HG03460 (cell line): ENCODE measurements around the gene RAB27B.
"Not testable (repeated sequence)": the region's sequence is repeated elsewhere in the genome, so short reads cannot be mapped to it uniquely, and the experiment has no call there.

Experiments
- ATAC-seq: cut with Tn5 transposase; IDR thresholded peaks from one replicate; pipeline ENCODE4 v1.9.1; 2021; ENCODE audit not compliant: unreplicated experiment

The RAB27B gene

DNA sequence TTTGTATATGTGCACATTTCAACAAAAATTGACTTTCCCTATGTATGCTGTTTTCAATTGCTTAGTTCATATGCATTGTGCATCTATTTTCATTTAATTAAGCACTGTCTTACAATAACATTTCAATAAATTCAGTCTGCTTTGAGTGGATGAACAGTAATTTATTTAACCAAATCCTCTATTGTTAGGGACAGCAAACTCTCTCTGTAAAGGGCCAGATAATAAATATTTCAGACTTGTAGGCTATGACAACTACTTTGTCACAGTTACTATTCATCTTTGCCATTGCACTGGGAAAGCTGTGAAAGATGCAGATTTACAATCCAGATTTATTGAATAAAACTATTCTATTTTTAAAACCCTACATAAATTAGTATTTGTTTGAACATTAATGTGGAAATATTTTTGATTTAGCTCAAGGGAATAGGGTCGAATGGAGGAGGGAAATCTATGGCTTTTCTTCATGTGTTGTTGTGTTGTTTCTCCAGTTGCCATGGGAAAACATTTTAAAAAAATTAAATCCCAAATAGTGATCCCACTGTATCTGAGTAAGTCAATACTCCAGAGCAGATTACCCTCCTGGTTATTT, 14.2 kb upstream of the RAB27B start:
- ATAC-seq, result no peak

DNA sequence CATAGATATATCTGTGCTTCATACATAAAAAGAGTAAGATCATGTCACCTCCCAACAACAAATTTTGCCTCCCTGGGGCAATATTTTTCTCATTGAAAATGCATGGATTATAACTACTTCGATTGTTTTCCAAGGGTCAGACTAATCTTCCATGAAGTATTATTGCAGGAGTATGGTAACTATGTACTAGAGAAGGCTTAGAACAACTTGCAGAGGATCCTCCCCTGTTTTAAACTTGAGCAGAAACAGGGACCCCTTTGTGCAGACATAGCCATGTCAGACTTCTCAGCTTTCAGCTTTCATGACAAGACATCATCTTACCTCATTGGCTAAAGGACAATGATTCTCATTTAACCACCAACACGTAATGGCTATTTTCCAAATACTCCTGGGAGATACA, 13.2 kb upstream of the RAB27B start:
- no peak for ATAC-seq

DNA sequence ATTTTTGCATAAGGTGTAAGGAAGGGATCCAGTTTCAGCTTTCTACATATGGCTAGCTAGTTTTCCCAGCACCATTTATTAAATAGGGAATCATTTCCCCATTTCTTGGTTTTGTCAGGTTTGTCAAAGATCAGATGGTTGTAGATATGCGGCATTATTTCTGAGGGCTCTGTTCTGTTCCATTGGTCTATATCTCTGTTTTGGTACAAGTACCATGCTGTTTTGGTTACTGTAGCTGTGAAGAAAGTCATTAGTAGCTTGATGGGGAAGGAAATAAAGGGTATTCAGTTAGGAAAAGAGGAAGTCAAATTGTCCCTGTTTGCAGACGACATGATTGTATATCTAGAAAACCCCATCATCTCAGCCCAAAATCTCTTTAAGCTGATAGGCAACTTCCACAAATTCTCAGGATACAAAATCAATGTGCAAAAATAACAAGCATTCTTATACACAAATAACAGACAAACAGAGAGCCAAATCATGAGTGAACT, 7.4 kb upstream of the RAB27B start:
- ATAC-seq, result not testable (repeated sequence)

GRCh38 chr18:54822872-54823845, 5.1 kb upstream of the RAB27B start:
- ATAC-seq, result no peak

DNA sequence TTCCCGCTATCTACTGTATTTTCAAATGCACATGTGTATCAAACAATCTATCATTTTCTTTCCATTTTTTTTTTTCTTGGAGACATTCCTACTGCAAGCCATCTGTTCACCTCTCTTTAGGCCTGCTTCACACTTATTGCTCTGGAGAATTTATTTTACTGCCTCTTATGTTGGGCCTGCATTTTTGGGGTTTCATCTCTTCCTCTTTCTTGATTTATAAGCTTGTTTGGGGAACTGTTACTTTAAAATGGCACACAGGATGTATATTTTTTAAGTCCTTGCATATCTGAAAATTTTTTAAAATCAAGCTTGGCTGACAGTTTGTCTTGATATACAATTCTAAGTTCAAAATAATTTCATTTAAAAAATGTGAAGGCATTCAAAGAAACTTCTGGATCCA, 3.5 kb upstream of the RAB27B start:
- ATAC-seq, result no peak

DNA sequence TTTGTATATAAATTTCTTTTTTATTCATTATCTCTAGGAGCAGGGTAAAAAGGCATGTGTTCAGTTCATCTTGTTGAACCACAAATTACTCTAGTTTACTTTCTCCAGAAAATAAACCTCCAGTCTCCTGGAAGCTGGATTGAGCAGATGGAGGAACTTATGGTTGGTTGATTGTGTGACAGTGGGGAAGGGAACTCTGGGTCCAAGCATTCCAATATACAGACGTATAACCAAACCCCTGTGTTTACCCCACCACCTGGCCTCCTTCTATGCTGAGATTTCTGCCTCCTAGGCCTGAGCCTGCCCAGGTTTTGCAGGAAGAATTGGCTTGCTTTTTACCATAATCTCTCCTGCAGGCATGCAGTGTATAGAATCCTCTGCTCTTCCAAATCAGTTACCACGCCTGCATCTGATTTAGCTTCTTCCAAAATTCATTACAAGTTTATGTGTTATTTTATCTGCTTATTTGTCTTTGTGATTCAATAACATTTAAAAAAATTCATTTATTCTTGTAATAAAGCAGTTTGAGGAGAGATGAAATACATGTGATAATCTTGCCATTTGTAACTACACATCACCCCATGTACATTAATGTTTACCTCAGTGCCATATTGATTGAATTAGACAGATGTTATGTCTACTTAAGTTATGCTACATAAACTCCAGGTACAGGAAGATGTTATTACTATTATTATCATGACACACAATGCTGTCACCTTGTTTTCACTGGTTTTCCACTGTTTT, 2.5 kb upstream of the RAB27B start:
- no peak for ATAC-seq

DNA sequence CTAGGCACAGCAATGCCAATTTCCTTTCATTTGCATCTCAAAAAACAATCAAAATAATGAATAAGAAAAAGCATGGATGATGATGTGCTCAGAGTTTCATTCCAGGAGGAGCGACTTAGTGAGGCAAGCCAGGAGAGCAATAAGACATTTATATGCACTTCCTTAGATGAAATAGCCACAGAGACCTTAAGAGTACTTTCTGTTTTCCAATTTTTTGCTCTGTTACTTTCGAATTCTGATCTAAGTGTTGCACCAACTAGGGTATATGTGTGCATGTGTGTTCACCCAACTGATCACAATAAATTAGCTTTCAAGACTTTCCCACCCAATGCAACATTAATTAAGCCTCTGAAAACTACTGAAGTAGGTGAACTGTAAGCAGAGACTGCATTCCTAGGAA, 709 bp downstream of the RAB27B start:
- ATAC-seq, result no peak

DNA sequence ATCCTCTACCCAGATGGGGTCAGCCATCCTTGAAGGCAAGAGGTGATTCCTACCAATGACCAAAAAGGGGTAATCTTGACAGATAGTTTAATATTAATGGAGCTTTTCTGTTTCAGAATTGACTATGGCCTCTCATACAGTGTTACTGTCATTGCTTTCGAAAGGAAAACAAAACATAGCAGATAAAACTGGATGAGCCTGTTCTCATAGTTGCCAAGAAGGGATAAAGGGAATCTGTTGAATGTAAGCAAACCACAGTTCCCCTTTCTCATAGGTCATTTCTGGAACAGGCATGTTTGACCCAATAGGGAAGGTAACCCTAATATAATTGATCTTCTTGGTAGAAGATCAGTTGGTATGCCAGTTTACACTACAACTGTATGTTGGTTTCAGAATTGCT, 1.6 kb downstream of the RAB27B start:
- no peak for ATAC-seq

GRCh38 chr18:54830260-54830659, 2.0 kb downstream of the RAB27B start:
- ATAC-seq, result no peak

DNA sequence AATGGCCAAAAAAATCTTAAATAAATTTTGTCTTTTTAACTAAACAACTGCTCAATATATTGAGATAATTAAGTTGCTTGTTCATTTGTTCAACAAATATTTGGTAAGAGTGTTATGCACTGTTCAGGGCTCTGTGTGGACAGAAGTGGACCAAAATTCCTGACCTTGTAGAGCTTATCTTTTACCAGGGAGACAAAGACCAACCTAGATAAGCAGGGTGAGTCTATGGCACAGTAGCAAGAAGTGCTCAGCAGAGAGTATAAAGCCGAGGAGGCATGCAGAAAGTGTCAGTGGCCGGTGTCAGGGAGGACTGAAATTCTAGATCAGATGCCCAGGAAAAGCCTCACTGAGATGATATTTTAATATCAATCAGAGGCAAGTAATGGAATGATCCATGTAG, 2.6 kb downstream of the RAB27B start:
- no peak for ATAC-seq

- ATAC-seq, result no peak
These were observed 7.7 kb downstream of the RAB27B start for GRCh38 chr18:54835944-54836343.

- no peak for ATAC-seq
These were observed 15.0 kb downstream of the RAB27B start for GRCh38 chr18:54843314-54843713.

DNA sequence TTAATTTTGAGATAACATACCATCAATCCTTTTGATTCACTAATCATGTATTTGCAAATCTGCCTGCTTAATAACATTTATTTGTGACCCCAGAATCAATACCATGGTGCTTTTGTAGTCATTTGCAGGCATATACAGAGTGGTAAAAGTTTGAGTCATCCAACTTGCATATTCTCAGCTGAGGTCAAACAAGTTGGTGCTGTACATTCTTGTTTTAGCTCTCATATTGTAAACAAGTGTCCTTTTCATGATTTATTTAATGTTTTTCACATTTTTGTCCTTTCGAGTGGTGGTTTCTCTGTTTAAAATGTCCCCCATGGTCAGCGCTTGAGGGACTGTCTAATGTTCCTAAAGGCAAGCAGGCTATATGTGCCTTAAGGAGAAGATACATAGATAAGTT, 17.5 kb downstream of the RAB27B start:
- ATAC-seq, result no peak

GRCh38 chr18:54848121-54848520, 19.8 kb downstream of the RAB27B start:
- ATAC-seq, result no peak

DNA sequence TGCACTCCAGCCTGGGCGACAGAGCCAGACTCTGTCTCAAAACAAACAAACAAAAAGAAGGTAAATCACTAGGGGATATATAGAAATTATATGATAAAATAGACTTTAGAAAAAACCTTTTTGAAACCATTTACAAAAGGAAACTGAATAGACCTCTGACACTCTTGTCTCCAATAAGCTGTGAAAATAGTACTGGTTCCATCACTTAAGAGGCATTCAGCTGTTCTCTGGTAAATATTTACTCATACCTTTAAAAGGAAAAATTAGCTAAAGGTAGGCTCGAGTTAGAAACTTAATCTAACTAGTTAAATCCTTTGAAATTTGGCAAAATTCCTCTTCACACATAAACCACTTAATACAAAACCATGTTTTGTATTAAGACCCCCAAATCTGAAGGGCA, 21.4 kb downstream of the RAB27B start:
- ATAC-seq, result no peak

DNA sequence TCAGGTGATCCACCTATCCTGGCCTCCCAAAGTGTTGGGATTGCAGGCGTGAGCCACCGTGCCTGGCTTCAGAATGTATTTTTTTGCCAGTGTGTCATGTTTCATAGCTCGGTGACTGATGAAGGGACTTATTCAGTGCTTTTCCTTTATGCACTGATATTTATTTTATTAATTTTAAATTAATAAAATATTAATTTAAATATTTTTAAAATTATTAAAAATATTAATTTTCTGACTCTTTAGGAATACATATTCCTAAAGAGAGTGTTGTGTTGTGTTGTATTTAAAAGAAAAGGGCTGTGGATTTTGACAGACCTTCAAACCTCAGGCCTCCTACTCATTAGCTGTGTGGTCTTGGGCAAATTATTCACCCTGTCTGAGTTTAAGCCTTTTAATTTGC, 22.3 kb downstream of the RAB27B start:
- no peak for ATAC-seq

DNA sequence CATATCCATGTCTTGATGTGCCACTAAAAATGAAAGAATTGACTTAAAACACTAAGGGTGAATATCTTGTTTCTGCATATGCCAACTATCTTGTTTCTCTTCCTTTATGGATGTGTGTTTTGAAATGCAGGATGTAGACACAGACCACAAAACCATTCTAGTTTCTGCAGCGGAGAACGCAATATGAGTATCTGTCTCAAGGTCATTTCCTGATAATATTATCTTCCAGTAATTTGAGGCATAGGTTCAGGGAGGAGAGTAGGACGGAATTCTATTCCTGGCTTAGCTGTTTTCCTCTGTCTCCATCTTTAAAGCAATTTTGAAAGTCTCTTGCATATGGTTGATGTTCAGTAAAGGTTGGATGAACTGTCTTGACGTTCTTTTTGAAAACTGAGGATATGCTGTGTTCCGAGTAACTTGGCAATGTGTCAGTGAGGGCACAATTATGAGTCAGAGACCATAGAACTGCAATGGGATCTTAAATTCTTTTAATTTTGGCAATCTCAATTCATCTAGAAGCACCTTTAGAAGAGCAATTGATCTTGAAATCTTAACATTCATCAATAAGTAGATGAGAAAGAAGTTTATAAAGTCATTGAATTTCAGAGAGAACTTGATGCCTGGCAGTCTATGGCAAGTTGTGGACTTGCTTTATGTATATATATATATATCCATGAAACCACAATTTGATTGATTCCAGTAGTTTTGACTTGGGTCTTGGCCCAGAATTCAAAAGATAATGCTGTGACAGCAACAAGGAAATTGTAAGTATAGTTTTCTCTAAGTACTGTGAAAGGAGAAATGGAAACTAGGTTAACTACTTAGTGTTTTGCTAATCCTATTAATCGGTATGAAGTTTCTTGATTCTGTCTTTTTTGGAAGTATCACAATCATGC, 24.8 kb downstream of the RAB27B start:
- no peak for ATAC-seq

DNA sequence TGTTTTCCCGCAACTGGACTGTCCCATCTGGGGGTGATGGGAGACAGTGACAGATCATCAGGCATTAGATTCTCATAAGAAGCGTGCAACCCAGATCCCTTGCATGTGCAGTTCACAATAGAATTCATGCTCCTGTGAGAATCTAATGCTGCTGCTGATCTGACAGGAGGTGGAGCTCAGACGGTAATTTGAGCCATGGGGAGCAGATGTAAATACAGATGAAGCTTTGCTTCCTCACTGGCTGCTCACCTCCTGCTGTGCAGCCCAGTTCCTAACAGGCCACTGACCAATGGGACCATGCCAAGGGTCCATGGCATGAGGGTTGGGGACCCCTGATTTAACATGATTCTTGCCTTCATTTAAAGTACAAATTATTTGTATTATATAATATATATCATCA, 26.8 kb downstream of the RAB27B start:
- not testable (repeated sequence) for ATAC-seq

- no peak for ATAC-seq
These were observed 27.9 kb downstream of the RAB27B start for GRCh38 chr18:54856105-54856646.

DNA sequence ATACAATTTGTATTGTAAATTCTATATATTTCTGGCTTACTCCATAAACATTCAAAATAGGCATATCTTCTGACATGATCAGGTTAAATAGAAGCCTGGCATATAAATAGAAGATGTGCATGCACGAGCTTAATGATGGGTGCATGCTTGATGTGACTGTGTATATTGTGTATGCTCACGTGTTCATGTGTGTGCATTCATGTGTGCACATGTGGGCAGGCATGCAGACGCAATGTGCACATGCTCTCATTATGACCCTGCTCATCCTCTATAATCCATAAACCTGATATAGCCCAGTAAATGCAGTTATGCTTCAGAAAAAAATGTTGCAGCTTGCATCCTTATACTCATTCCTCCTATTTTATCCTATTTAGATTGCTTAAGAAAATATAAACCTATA, 29.2 kb downstream of the RAB27B start:
- ATAC-seq, result no peak
